Esophagus squamous epithelium (tissue), 5 donors: ENCODE data around the gene MUC3A. TPM values are rescaled to one million over a fixed set of nuclear protein-coding genes. Genes with fewer than 3 reads are reported as not detected.

ENCODE experiments used
- DNase-seq: peaks from one replicate; lab custom pipeline; 2025; lab: John Stamatoyannopoulos, UW
- H3K27ac ChIP-seq, 4 donors: fragments of 200-600 bp; sonication (generic); one replicate each; pipeline ENCODE4 v1.5.1; 2016 to 2019; ENCODE audit warnings: mild to moderate bottlenecking in 1 of 4
- H3K27me3 ChIP-seq, 4 donors: fragments of 200-600 bp; sonication (generic); 1 replicate in 3 of 4; 2 replicates in 1 of 4; pipeline versions ENCODE4 v1.5.1 to v1.6.0; 2017 to 2021; ENCODE audit warnings: antibody characterized with exemption in 1 of 4
- H3K36me3 ChIP-seq, 3 donors: fragments of 200-600 bp; sonication (generic); one replicate each; pipeline ENCODE4 v1.5.1; 2016 to 2019
- H3K4me1 ChIP-seq, 3 donors: fragments of 200-600 bp; sonication (generic); one replicate each; pipeline ENCODE4 v1.5.1; 2017 to 2019
- H3K4me3 ChIP-seq, 4 donors: fragments of 200-600 bp; sonication (generic); 1 replicate in 3 of 4; 2 replicates in 1 of 4; pipeline ENCODE4 v1.5.1; 2016 to 2019; ENCODE audit warnings: mild to moderate bottlenecking in 2 of 4, moderate library complexity in 1 of 4
- H3K9me3 ChIP-seq, 3 donors: fragments of 200-600 bp; sonication (generic); one replicate each; pipeline ENCODE4 v1.5.1; 2016 to 2019
- CTCF ChIP-seq, 6 experiments: fragments of 450-650 bp in 4 of 6; fragments of 200-600 bp in 2 of 6; sonication (generic) in 2 of 6; IDR thresholded peaks; one replicate each; pipeline ENCODE4 v1.5.1; 2016 to 2019; ENCODE audit warnings: antibody characterized with exemption in 6 of 6, mild to moderate bottlenecking in 4 of 6, moderate library complexity in 4 of 6
- POLR2A ChIP-seq, 4 donors: fragments of 450-650 bp; IDR thresholded peaks; one replicate each; pipeline ENCODE4 v1.6.1; 2017; ENCODE audit warnings: antibody characterized with exemption in 4 of 4, mild to moderate bottlenecking in 4 of 4, moderate library complexity in 3 of 4
- WGBS, 2 donors: methylation state at CpG; one replicate each; pipeline ENCODE4 v1.1.5; 2018; 5-methylcytosine and 5-hydroxymethylcytosine counted together
- intact Hi-C: fragments of 100-400 bp; cut with DNase I; formaldehyde crosslinking; loops from one replicate; pipeline ENCODE4 v1.15.0; 2022
- total RNA-seq, 4 donors: library from RNA; depleted of rRNA; stranded (reverse); fragments of >200 nt; gene quantifications; one replicate each; pipeline ENCODE4 v1.1.0, GENCODE V29; 2016
- donor health status: DM: yes; HTN: yes; CAD: no.

Gene MUC3A
- total RNA-seq, 4 donors from 2014 or later, result under 0.01 TPM; not detected in 3

DNA sequence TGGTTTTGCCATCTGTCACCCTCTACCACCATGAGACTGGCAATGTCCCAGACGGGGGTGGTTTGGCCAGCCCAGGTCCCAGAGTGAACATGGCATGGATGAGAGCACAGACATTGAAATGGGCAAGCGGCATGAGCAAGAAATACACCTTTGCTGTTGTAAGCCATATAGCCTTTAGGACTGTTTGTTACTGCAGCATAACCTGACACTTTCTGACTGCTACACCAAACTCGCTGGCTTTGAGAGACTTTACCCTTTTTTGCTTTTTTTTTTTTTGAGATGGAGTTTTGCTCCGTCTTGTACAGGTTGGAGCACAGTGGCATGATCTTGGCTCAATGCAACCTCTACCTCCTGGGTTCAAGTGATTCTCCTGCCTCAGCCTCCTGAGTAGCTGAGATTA is 5.2 kb upstream of the MUC3A start:
- Histone ChIP-seq H3K4me1 (peaks cover 0 to 10% (median 0%) of the 10 kb centered on the region in 3 donors), H3K27ac (no peak overlapping the region), H3K9me3 (no peaks in the 10 kb centered on the region), H3K36me3 (no peaks in the 10 kb centered on the region), H3K27me3 (peaks cover 0 to 45% (median 0%) of the 10 kb centered on the region in 4 donors), H3K4me3 (no peak overlapping the region)
- intact Hi-C loops, result no loop called here
- DNase-seq, result no peak
- 69 to 82% methylated on average over 4 of the region's 4 CpGs for WGBS, 2 donors
- TF ChIP-seq CTCF (IDR thresholded peaks at IDR 0.05), result no peak
- TF ChIP-seq POLR2A (IDR thresholded peaks at IDR 0.05), result no peak

GRCh38 chr7:100946111-100946510 is 3.2 kb upstream of the MUC3A start:
- TF ChIP-seq CTCF (IDR thresholded peaks at IDR 0.05) (no peak), POLR2A (IDR thresholded peaks at IDR 0.05) (no peak)
- H3K4me1 ChIP-seq, result peaks cover 0 to 13% (median 0%) of the 10 kb centered on the region in 3 donors
- no peaks in the 10 kb centered on the region for H3K9me3 ChIP-seq
- H3K27ac ChIP-seq, result no peak overlapping the region
- intact Hi-C loops, result no loop called here
- H3K4me3 ChIP-seq, result no peak overlapping the region
- H3K36me3 ChIP-seq, result no peaks in the 10 kb centered on the region
- H3K27me3 ChIP-seq, result peaks cover 0 to 64% (median 2%) of the 10 kb centered on the region in 4 donors
- WGBS, 2 donors, result 92 to 96% methylated on average over 4 of the region's 4 CpGs
- no peak for DNase-seq

DNA sequence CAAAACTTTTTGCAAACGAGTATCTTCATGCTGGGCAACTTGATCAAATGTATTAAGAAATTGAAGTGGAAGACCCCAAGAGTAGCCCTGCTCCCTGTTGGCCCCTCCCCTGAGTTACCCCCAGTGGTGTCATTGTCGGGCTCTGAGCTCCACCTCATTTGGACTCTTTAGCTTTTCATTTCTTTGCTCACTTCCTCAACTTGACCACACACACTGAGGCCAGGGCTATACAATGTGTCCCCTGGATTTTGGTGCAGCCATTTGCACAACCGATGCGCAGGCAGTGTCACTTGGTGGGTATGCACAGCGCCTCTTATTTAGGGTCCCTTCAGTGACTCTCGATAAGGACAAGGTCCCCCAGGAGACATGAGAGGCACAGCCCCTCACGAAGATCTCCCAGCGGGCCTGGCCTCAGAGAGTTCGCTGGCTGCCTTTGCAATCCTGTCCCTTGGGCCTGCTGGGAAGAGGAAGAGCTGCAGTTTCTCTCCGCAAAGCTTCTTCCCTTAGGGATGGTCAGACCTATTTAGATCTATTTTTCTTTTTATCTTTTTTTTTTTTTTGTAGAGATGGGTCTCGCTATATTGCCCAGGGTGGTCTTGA is 2.5 kb upstream of the MUC3A start:
- TF ChIP-seq CTCF (IDR thresholded peaks at IDR 0.05) (no peak), POLR2A (IDR thresholded peaks at IDR 0.05) (no peak)
- no peak for DNase-seq
- 79 to 80% methylated on average over 8 to 11 of the region's 11 CpGs for WGBS, 2 donors
- Histone ChIP-seq H3K4me3 (no peak overlapping the region), H3K27ac (no peak overlapping the region), H3K9me3 (no peaks in the 10 kb centered on the region), H3K27me3 (peaks cover 0 to 72% (median 2%) of the 10 kb centered on the region in 4 donors), H3K36me3 (no peaks in the 10 kb centered on the region), H3K4me1 (peaks cover 0 to 13% (median 0%) of the 10 kb centered on the region in 3 donors)
- intact Hi-C loops, result no loop called here

DNA sequence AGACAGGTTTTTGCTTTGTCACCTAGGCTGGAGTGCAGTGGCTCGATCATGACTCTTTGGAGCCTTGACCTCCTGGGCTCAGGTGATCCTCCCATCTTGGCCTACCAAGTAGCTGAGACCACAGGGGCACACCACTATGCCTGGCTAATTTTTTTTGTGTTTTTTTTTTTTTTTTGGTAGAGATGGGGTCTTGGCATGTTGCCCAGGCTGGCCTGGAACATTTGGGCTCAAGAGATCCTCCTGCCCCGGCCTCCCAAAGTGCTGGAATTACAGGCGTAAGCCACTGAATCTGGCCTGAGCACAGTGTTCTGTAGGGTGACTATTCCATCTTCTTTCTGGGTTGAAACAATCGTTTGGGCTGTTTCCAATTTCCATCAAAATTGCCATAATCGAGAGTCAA is 1.5 kb upstream of the MUC3A start:
- no peaks in the 10 kb centered on the region for H3K36me3 ChIP-seq
- TF ChIP-seq CTCF (IDR thresholded peaks at IDR 0.05), result no peak
- no peak for TF ChIP-seq POLR2A (IDR thresholded peaks at IDR 0.05)
- no peak overlapping the region for H3K4me3 ChIP-seq
- WGBS, 2 donors, result 67 to 68% methylated on average over 3 to 5 of the region's 5 CpGs
- intact Hi-C loops, result no loop called here
- peaks cover 0 to 81% (median 2%) of the 10 kb centered on the region in 4 donors for H3K27me3 ChIP-seq
- H3K27ac ChIP-seq, result no peak overlapping the region
- peaks cover 0 to 6% (median 0%) of the 10 kb centered on the region in 3 donors for H3K4me1 ChIP-seq
- no peak for DNase-seq
- no peaks in the 10 kb centered on the region for H3K9me3 ChIP-seq

DNA sequence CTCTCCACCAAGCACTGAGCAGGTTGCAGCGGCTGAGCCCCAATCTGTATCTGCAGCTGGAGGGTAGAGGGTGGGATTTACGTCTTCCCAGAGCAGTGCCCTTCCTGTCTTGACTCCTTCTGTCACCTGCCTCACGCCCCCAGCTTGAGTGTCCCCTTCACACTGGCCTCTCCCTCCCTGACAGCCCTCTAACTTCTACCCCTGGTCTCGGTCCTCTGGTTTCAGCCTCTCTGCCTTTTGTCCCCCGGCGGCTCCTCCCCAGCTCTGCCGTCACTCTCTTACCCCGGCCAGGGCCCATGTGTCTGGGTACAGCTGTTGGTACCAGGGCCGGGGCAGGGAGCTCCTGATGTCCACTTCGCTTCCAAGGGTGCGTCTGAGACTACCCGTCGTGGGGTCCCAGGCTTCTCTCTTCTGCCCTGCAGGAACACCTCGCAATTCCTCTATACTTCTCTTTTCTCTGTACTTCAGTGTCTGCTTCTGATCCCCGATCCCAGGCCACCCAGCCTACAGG is 654 bp downstream of the MUC3A start:
- Histone ChIP-seq H3K27me3 (peaks cover 0 to 84% (median 2%) of the 10 kb centered on the region in 4 donors), H3K36me3 (no peaks in the 10 kb centered on the region), H3K4me3 (no peak overlapping the region), H3K27ac (no peak overlapping the region), H3K9me3 (no peaks in the 10 kb centered on the region), H3K4me1 (peaks cover 0 to 4% (median 0%) of the 10 kb centered on the region in 3 donors)
- DNase-seq, result no peak
- WGBS, 2 donors, result 46 to 49% methylated on average over 14 to 15 of the region's 15 CpGs
- no peak for TF ChIP-seq CTCF (IDR thresholded peaks at IDR 0.05)
- TF ChIP-seq POLR2A (IDR thresholded peaks at IDR 0.05), result no peak
- intact Hi-C loops, result no loop called here
